PC-9 (cell line): Measurements from ENCODE around the gene IHH.

Experiments
- CTCF ChIP-seq: fragments of 200-600 bp; sonication (generic); conservative IDR thresholded peaks from 2 replicates; pipeline ENCODE4 v1.6.1; 2017; ENCODE audit warnings: mixed run types, antibody characterized with exemption, mild to moderate bottlenecking, moderate library complexity
- EZH2 ChIP-seq: fragments of 200-600 bp; sonication (generic); IDR thresholded peaks from 2 replicates; pipeline ENCODE4 v1.8.0; 2017; ENCODE audit warnings: antibody characterized with exemption, low read depth

- TF ChIP-seq CTCF: peak; percentile 73; the same call in 1 of the 2 replicates
- TF ChIP-seq EZH2: no peak
Measured at GRCh38 chr2:219010162-219010756, 50.5 kb downstream of the IHH start.
